Measurements from ENCODE around the gene CDKN1C.
A peak's percentile ranks its signal among the peaks of the same experiment; 100 is the strongest.

CDKN1C gene

GRCh38 chr11:2838676-2839294 lies 46.8 kb downstream of the CDKN1C start:
- no peaks in the 10 kb centered on the region for H3K9me3 Mint-ChIP-seq
- peaks cover 66% of the 10 kb centered on the region for H3K4me1 Mint-ChIP-seq
- H3K36me3 Mint-ChIP-seq (ENCODE audit: low read depth): no peaks in the 10 kb centered on the region
- peaks cover 8% of the 10 kb centered on the region for H3K27me3 Mint-ChIP-seq (ENCODE audit: low read depth, poor library complexity)
- no peak for TF ChIP-seq CTCF (IDR thresholded peaks at IDR 0.05)
- no peak overlapping the region for H3K27ac Mint-ChIP-seq
- no peak for DNase-seq
- H3K4me3 Mint-ChIP-seq: no peak overlapping the region

DNA sequence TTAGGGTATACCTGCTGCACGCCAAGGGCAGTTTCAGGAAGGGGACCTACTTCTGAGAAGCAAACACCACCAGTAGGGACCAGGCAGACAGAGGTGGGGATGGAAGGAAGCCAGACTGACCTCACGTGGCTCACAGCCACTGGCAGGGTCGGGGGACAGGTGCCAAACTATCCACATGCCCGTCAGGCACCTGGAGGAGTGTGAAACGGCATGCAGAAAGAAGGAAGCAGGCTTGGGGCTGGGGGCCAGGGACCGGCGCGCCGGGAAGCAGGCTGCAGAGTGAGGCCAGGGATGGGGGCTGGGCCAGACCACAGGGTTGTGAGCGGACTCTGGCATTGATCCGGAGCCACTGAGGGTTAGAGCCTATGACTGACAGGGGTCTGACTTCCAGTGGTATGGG lies 47.5 kb downstream of the CDKN1C start:
- peaks cover 8% of the 10 kb centered on the region for H3K27me3 Mint-ChIP-seq (ENCODE audit: low read depth, poor library complexity)
- no peak for TF ChIP-seq CTCF (IDR thresholded peaks at IDR 0.05)
- H3K36me3 Mint-ChIP-seq (ENCODE audit: low read depth): no peaks in the 10 kb centered on the region
- peaks cover 66% of the 10 kb centered on the region for H3K4me1 Mint-ChIP-seq
- no peaks in the 10 kb centered on the region for H3K9me3 Mint-ChIP-seq
- DNase-seq: no peak
- H3K4me3 Mint-ChIP-seq: no peak overlapping the region
- H3K27ac Mint-ChIP-seq: peak overlapping the region; percentile 75

GRCh38 chr11:2837651-2838050 lies 47.9 kb downstream of the CDKN1C start:
- Mint-ChIP-seq H3K36me3 (ENCODE audit: low read depth) (no peaks in the 10 kb centered on the region), H3K4me3 (peak overlapping the region; percentile 7)

GRCh38 chr11:2837096-2837601 lies 48.4 kb downstream of the CDKN1C start:
- H3K27ac Mint-ChIP-seq: no peak overlapping the region
- peak; percentile 94 for DNase-seq
- H3K36me3 Mint-ChIP-seq (ENCODE audit: low read depth): no peaks in the 10 kb centered on the region
- TF ChIP-seq CTCF (IDR thresholded peaks at IDR 0.05): peak; percentile 46
- peaks cover 8% of the 10 kb centered on the region for H3K27me3 Mint-ChIP-seq (ENCODE audit: low read depth, poor library complexity)
- no peaks in the 10 kb centered on the region for H3K9me3 Mint-ChIP-seq
- H3K4me1 Mint-ChIP-seq: peaks cover 66% of the 10 kb centered on the region
- H3K4me3 Mint-ChIP-seq: peak overlapping the region; percentile 7

More at GRCh38 chr11:2837651-2838050, 47.9 kb downstream of the CDKN1C start:
- peaks cover 8% of the 10 kb centered on the region for H3K27me3 Mint-ChIP-seq (ENCODE audit: low read depth, poor library complexity)
- peaks cover 66% of the 10 kb centered on the region for H3K4me1 Mint-ChIP-seq
- no peak for TF ChIP-seq CTCF (IDR thresholded peaks at IDR 0.05)
- H3K27ac Mint-ChIP-seq: peak overlapping the region; percentile 75
- DNase-seq: no peak
- no peaks in the 10 kb centered on the region for H3K9me3 Mint-ChIP-seq

DNA sequence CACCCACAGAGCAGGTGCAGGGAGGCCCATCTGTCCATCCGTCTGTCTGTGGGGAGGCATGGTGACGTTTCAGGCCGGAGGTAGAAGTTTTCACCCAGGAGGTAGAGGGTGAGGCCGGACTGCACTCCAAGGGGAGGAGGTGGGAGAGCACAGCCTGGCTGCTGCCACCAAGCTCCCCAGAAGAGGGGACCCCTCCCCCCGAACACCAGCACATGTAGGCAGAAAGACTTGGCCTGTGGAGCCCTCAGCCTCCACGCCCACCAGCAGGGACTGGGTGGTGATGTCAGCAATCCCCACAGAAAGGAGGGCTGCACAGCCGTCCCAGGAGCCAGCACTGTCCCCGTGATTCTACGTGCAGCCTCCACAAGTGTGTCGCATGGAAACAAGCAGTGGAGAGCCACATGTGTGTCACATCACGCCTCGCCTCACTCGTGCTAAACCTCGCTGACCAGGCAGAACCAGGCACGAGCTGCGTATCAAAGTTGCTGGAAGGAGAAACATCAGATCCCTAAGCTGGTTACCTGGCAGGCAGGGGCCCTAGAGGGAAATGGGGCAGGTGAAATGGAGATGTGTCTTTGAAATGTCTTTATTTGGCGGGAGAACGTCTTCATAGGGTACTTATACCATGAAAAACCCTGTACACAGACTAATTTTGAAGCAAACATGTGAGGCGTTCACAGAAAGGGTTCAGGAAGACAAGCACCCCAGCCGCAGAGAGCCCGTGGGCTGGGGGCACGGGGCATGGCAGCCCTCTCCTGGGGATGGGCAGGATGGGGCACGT lies 49.1 kb downstream of the CDKN1C start:
- H3K4me1 Mint-ChIP-seq: peaks cover 65% of the 10 kb centered on the region
- H3K4me3 Mint-ChIP-seq: no peak overlapping the region

More for the DNA sequence above, 49.1 kb downstream of the CDKN1C start:
- TF ChIP-seq CTCF (IDR thresholded peaks at IDR 0.05): no peak
- peak overlapping the region; percentile 21 for H3K27ac Mint-ChIP-seq
- H3K9me3 Mint-ChIP-seq: no peaks in the 10 kb centered on the region
- H3K36me3 Mint-ChIP-seq (ENCODE audit: low read depth): no peaks in the 10 kb centered on the region
- no peak for DNase-seq
- H3K27me3 Mint-ChIP-seq (ENCODE audit: low read depth, poor library complexity): peaks cover 8% of the 10 kb centered on the region

Data from nephron progenitor cell (in vitro differentiated cells).